Right atrium auricular region (tissue), 2 donors: Measurements from ENCODE around the gene NGFR. TPM values are rescaled to one million over a fixed set of nuclear protein-coding genes. Genes with fewer than 3 reads are reported as not detected.

Experiments used
- DNase-seq: peaks from one replicate; pipeline ENCODE4 v3.0.0-alpha.2; 2019; ENCODE audit warnings: low spot score
- H3K27ac ChIP-seq, 2 donors: fragments of 200-600 bp; sonication (generic); 1 replicate in 1 of 2; 2 replicates in 1 of 2; pipeline ENCODE4 v1.5.1; 2016 to 2019
- H3K27me3 ChIP-seq, 2 donors: fragments of 200-600 bp; sonication (generic); one replicate each; pipeline versions ENCODE4 v1.5.1 to v1.6.0; 2017 to 2019
- H3K36me3 ChIP-seq: fragments of 200-600 bp; sonication (generic); one replicate; pipeline ENCODE4 v1.5.1; 2016
- H3K4me1 ChIP-seq, 2 donors: fragments of 200-600 bp; sonication (generic); one replicate each; pipeline versions ENCODE4 v1.5.1 to v1.6.0; 2017 to 2019
- H3K4me3 ChIP-seq, 2 donors: fragments of 200-600 bp; sonication (generic); 1 replicate in 1 of 2; 2 replicates in 1 of 2; pipeline ENCODE4 v1.5.1; 2017 to 2019; ENCODE audit warnings: mild to moderate bottlenecking in 1 of 2, moderate library complexity in 1 of 2
- H3K9me3 ChIP-seq, 2 donors: fragments of 200-600 bp; sonication (generic); one replicate each; pipeline ENCODE4 v1.5.1; 2019
- CTCF ChIP-seq, 2 donors: fragments of 200-600 bp; sonication (generic); IDR thresholded peaks; one replicate each; pipeline ENCODE4 v1.5.1; 2019; ENCODE audit warnings: antibody characterized with exemption in 2 of 2
- total RNA-seq, 2 donors: library from RNA; depleted of rRNA; stranded (reverse); fragments of >200 nt; gene quantifications; one replicate each; pipeline ENCODE4 v1.1.0, GENCODE V29; 2016

The NGFR gene
- total RNA-seq = 10 to 100 TPM; 13.9 to 16.7 TPM

DNA sequence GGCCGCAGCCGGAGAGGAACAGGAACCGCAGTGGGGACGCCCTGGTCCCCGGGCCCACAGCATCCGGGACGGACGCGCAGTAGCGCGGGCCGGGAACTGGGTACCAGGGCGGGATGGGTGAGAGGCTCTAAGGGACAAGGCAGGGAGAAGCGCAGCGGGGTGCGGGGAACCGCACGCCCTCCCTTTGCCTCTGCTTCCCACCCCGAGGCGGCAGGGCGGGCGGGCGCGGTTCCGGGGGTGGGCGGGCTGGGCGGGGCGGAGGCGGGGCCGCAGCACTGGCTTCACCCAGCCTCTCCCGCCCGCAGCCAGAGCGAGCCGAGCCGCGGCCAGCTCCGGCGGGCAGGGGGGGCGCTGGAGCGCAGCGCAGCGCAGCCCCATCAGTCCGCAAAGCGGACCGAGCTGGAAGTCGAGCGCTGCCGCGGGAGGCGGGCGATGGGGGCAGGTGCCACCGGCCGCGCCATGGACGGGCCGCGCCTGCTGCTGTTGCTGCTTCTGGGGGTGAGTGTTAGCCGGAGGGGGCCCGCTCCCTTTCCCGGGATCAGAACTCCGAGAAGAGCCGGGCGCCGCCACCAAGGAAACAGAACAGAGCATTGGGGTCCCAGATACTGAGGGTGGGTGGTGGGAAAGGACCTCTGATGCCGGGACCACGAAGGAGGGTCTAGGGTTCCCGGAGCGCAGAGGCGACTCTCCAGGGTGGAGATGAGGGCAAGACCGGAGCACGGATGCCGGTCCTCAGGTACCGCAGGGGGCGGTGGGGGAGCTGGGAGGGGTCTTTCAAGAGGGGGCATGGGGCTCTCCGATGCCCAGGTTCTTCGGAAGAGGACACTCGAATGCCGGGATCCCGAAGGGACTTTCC is at the start of gene NGFR:
NGFR (plus strand) TSS at position 308 of the 856 bp plus-strand sequence; CDS start at position 433, 125 bp downstream.
- no peak for DNase-seq
- peak within 1 kb of the TSS; percentile 32 to 52 for H3K27ac ChIP-seq
- no peak for TF ChIP-seq CTCF (IDR thresholded peaks at IDR 0.05)

DNA sequence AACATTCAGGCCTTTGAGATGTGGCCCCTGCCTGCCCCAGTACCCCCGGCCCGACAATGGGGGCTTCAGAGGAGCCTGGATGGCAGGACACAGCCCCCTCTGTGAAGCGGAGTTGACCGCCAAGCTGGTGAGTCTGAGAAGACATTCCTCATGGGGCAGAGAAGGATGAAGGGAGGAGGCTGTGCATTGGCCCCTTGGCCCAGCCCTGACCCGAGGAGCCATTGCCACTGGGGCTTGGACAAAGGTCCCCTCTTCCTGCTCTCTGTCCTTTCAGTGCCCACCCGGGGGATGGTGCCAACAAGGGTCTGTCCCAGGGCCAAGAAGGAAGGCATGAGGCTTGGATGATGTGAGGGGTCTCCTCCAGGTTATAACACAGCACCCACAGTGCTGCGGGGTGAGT is 49.5 kb upstream of the NGFR start:
- no peak for TF ChIP-seq CTCF (IDR thresholded peaks at IDR 0.05)
- DNase-seq = no peak
- Histone ChIP-seq H3K9me3 (no peaks in the 10 kb centered on the region), H3K4me3 (no peak overlapping the region), H3K36me3 (no peaks in the 10 kb centered on the region), H3K4me1 (no peaks in the 10 kb centered on the region), H3K27ac (no peak overlapping the region), H3K27me3 (no peaks in the 10 kb centered on the region)

More for the DNA sequence above, at the start of gene NGFR:
- no peaks in the 10 kb centered on the region for H3K36me3 ChIP-seq
- no peaks in the 10 kb centered on the region for H3K9me3 ChIP-seq
- peak within 1 kb of the TSS; percentile 43 to 54 for H3K4me3 ChIP-seq
- peaks cover 6 to 10% of the 10 kb centered on the region in 2 donors for H3K27me3 ChIP-seq
- peaks cover 0 to 39% of the 10 kb centered on the region in 2 donors for H3K4me1 ChIP-seq

GRCh38 chr17:49447628-49448302 is 47.3 kb upstream of the NGFR start:
- Histone ChIP-seq H3K27me3 (no peaks in the 10 kb centered on the region), H3K36me3 (no peaks in the 10 kb centered on the region), H3K4me3 (no peak overlapping the region), H3K27ac (no peak overlapping the region), H3K4me1 (no peaks in the 10 kb centered on the region), H3K9me3 (no peaks in the 10 kb centered on the region)
- no peak for DNase-seq
- no peak for TF ChIP-seq CTCF (IDR thresholded peaks at IDR 0.05)

DNA sequence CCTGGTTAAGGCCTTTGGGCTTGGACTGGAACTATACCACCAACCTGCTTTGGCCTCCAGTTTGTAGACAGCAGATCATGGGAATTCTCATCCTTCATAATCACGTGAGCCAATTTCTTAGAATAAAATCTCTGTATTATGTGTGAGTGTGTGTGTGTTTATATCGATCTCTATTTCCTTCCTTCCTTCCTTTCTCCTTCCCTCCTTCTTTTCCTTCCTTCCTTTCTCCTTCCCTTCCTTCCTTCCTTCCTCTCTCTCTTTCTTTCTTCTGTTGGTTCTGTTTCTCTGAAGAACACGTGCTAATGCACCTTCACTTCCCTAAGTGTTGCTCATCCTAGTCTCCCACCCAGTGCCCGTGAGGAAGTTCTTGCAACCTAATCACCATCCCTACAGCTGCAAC is 44.9 kb upstream of the NGFR start:
- H3K27ac ChIP-seq = no peak overlapping the region
- H3K27me3 ChIP-seq = no peaks in the 10 kb centered on the region
- H3K9me3 ChIP-seq = no peaks in the 10 kb centered on the region
- H3K4me1 ChIP-seq = no peaks in the 10 kb centered on the region
- H3K4me3 ChIP-seq = no peak overlapping the region
- TF ChIP-seq CTCF (IDR thresholded peaks at IDR 0.05) = no peak
- DNase-seq = no peak
- H3K36me3 ChIP-seq = no peaks in the 10 kb centered on the region

DNA sequence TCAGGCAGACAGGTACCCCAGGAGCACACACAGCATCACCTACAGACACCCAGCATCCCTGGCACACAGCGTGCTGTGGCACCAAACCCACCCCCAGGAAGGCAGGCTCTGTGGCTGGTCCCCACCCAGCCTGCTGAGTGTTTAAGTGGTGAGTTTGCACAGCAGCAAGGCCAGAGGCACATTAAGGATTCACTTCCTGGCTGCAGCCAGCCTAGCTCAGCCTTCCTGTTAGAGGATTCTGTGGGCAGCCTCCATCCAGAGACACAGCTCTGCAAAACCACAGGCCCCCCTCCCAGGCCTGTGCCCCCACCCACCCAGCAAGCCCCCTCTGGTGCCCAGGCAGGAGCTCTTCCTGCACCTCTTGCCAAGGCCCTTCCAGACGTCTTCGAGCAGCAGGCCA is 44.4 kb upstream of the NGFR start:
- Histone ChIP-seq H3K4me1 (no peaks in the 10 kb centered on the region), H3K27ac (no peak overlapping the region), H3K4me3 (no peak overlapping the region), H3K9me3 (no peaks in the 10 kb centered on the region), H3K36me3 (no peaks in the 10 kb centered on the region), H3K27me3 (no peaks in the 10 kb centered on the region)
- no peak for TF ChIP-seq CTCF (IDR thresholded peaks at IDR 0.05)
- DNase-seq = no peak
